ENCODE measurements around the gene SEC22A. TPM values are rescaled to one million over a fixed set of nuclear protein-coding genes. Genes with fewer than 3 reads are reported as not detected.

SEC22A gene
- total and polyA plus RNA-seq, 2 of the 13 experiments (the other 11 are each of a cell fraction or from before 2014, with no cell fraction given), result 14.1 to 17.3 TPM

- CTCF ChIA-PET (ENCODE audit: low intra/inter-chr PET ratio, low total read pairs), result no interaction called here
- Histone ChIP-seq H3K4me3 (replicated peaks in 1 of 3; ENCODE audit: insufficient read depth in 1 of 3, low read depth in 2 of 3, low read length in 3 of 3) (no peak overlapping the region), H3K27ac (ENCODE audit: extremely low read length, insufficient read depth, low read length) (no peak overlapping the region), H3K27me3 (ENCODE audit: control insufficient read depth in 1 of 2, insufficient read depth in 2 of 2, low read length in 2 of 2) (no peaks in the 10 kb centered on the region), H3K9ac (ENCODE audit: insufficient read depth, low read depth, low read length) (no peak overlapping the region), H3K36me3 (replicated peaks in 1 of 2; ENCODE audit: control insufficient read depth in 1 of 2, insufficient read depth in 2 of 2, low read length in 2 of 2) (no peaks in the 10 kb centered on the region), H4K20me1 (ENCODE audit: insufficient read depth, low read length) (no peaks in the 10 kb centered on the region), H2AFZ (ENCODE audit: low read length) (no peak overlapping the region), H3K4me2 (ENCODE audit: low read depth, low read length) (no peak overlapping the region), H3K79me2 (ENCODE audit: insufficient read depth, low read length) (no peaks in the 10 kb centered on the region), H3K9me3 (ENCODE audit: low read length) (no peaks in the 10 kb centered on the region), H3K4me1 (ENCODE audit: insufficient read depth, low read length) (no peaks in the 10 kb centered on the region)
- DNase-seq (ENCODE audit: low spot score) (no peak), ATAC-seq (no peak), FAIRE-seq (no peak)
- intact Hi-C loops (cut with micrococcal nuclease; ENCODE audit: unreplicated experiment), result no loop called here
- POLR2A ChIA-PET, result interaction anchor here (0.9 kb wide), 1 partner anchor 14 kb away, joined by 3 read pairs; the partner anchor contains the start of gene SEC22A
- WGBS (ENCODE audit: low lambda C conversion rate), result 97% methylated on average over 6 of the region's 6 CpGs
- TF ChIP-seq ISX (CRISPR knock-in tag; conservative IDR thresholded peaks at IDR 0.05) (no peak), ZNF274 (CRISPR knock-in tag; IDR thresholded peaks at IDR 0.05) (no peak), AHR (CRISPR knock-in tag; IDR thresholded peaks at IDR 0.05) (no peak), DNMT3B (CRISPR knock-in tag; conservative IDR thresholded peaks at IDR 0.05) (no peak), CEBPG (CRISPR knock-in tag; IDR thresholded peaks at IDR 0.05) (0 out of 2 replicates have a peak, but pooled peaks have one; percentile 3), ZNF609 (CRISPR knock-in tag; IDR thresholded peaks at IDR 0.05; ENCODE audit: borderline replicate concordance) (no peak), KLF9 (CRISPR knock-in tag; IDR thresholded peaks at IDR 0.05; ENCODE audit: low read depth) (no peak), SIN3B (IDR thresholded peaks at IDR 0.05; ENCODE audit: low read length) (no peak), CEBPB (IDR thresholded peaks at IDR 0.05; ENCODE audit: borderline replicate concordance, low read depth, low read length) (peak; percentile 48; the same call in 1 of the 2 replicates)
- in situ Hi-C loops (cut with HindIII; ENCODE audit: extremely low pct_ligation_motif_present, low pct_unique_long_range_greater_than_20kb), result no loop called here
- BruUV-seq (replicated peaks), result no TSS peak
These were observed 13.7 kb upstream of the SEC22A start for GRCh38 chr3:123188058-123188457.
